ENCODE data around the gene AFF3. TPM values are rescaled to one million over a fixed set of nuclear protein-coding genes. Genes with fewer than 3 reads are reported as not detected.

The AFF3 gene
- total RNA-seq, 2 experiments from 2014 or later: 5.6 TPM

DNA sequence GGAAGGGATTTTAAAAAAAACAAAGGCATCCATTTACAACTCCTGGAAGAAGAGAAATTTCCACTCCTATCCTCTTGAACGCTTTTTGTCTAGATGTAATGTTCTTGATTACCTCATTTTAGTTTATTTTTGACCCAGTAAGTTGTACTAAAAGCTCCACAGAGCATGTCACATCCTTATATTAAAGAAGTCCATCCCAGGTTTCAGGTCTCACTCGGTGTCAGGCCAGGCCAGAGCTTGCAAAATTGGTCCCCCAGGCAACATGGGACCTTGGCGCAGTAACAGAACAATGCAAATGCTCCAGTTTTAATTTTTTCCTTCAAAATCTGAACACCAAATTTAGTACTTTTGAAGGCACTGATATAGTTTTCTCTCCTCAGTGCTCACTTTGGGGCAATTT is 434.2 kb downstream of the AFF3 start:
- Mint-ChIP-seq H3K9me3 (ENCODE audit: low read depth) (no peaks in the 10 kb centered on the region), H3K27me3 (no peaks in the 10 kb centered on the region), H3K4me1 (no peaks in the 10 kb centered on the region), H3K36me3 (ENCODE audit: low read depth) (no peaks in the 10 kb centered on the region), H3K27ac (no peak overlapping the region), H3K4me3 (no peak overlapping the region)
- intact Hi-C loops (cut with DNase I, micrococcal nuclease): no loop called here
- CTCF ChIA-PET: no interaction called here
- ATAC-seq: no peak
- no peak for DNase-seq
- POLR2A ChIA-PET: no interaction called here

DNA sequence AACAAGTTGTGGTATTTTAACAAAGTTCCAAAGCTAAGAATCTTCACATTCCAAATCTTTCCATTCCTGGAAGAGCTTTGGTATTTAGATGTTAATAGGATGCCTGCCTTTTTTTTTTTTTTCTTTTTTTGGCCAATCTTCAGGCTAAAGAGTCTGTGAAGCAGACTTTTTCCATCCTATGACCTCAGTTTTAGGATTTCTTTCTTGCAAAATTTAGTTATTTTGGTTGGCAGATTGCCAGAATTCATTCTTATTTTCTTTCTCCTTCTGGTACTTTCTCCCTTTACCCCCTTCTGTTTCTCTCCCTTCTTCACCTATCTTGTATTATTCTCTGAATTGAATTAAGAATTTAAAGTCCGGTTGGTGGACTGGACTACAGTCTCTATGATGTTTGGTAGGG is 434.8 kb downstream of the AFF3 start:
- H3K4me1 Mint-ChIP-seq: no peaks in the 10 kb centered on the region
- CTCF ChIA-PET: interaction anchor here (0.6 kb wide), 1 partner anchor 1071 kb away, joined by 3 read pairs; no protein-coding TSS in a partner anchor
- no peaks in the 10 kb centered on the region for H3K36me3 Mint-ChIP-seq (ENCODE audit: low read depth)
- no peaks in the 10 kb centered on the region for H3K27me3 Mint-ChIP-seq
- no peak for ATAC-seq
- intact Hi-C loops (cut with DNase I, micrococcal nuclease): no loop called here
- H3K4me3 Mint-ChIP-seq: no peak overlapping the region
- H3K9me3 Mint-ChIP-seq (ENCODE audit: low read depth): no peaks in the 10 kb centered on the region
- DNase-seq: no peak
- POLR2A ChIA-PET: no interaction called here
- H3K27ac Mint-ChIP-seq: no peak overlapping the region

GRCh38 chr2:99706735-99707134 is 435.7 kb downstream of the AFF3 start:
- Mint-ChIP-seq H3K36me3 (ENCODE audit: low read depth) (no peaks in the 10 kb centered on the region), H3K27me3 (no peaks in the 10 kb centered on the region), H3K4me1 (no peaks in the 10 kb centered on the region), H3K4me3 (no peak overlapping the region), H3K9me3 (ENCODE audit: low read depth) (no peaks in the 10 kb centered on the region), H3K27ac (no peak overlapping the region)
- ChIA-PET CTCF (interaction anchor here (0.6 kb wide), 1 partner anchor 1072 kb away, joined by 3 read pairs; no protein-coding TSS in a partner anchor), POLR2A (no interaction called here)
- DNase-seq: no peak
- ATAC-seq: no peak
- intact Hi-C loops (cut with DNase I, micrococcal nuclease): no loop called here

DNA sequence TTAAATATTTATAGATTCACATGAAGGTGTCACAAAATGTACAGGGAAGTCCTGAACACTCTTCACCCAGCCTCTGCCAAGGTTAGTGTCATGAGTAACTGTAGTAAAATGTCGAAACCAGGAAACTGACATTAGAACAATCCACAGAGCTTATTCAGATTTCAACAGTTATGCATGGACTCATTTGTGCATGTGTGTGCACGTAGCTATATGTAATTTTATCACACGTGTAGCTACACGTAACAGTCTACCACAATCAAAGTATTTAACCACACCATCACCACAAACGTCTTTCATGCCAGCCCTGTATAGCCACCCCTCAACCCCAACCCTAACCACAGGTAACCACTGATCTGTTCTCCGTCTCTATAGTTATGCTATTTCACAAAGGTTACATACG is 440.9 kb downstream of the AFF3 start:
- no peak for ATAC-seq
- Mint-ChIP-seq H3K4me3 (no peak overlapping the region), H3K9me3 (ENCODE audit: low read depth) (no peaks in the 10 kb centered on the region), H3K4me1 (no peaks in the 10 kb centered on the region), H3K36me3 (ENCODE audit: low read depth) (no peaks in the 10 kb centered on the region), H3K27ac (no peak overlapping the region), H3K27me3 (no peaks in the 10 kb centered on the region)
- ChIA-PET POLR2A (no interaction called here), CTCF (interaction anchor here (0.5 to 0.7 kb wide), 2 partner anchors 354 to 1263 kb away, joined by 3 to 4 read pairs; no protein-coding TSS in a partner anchor)
- DNase-seq: no peak
- intact Hi-C loops (cut with DNase I, micrococcal nuclease): no loop called here

DNA sequence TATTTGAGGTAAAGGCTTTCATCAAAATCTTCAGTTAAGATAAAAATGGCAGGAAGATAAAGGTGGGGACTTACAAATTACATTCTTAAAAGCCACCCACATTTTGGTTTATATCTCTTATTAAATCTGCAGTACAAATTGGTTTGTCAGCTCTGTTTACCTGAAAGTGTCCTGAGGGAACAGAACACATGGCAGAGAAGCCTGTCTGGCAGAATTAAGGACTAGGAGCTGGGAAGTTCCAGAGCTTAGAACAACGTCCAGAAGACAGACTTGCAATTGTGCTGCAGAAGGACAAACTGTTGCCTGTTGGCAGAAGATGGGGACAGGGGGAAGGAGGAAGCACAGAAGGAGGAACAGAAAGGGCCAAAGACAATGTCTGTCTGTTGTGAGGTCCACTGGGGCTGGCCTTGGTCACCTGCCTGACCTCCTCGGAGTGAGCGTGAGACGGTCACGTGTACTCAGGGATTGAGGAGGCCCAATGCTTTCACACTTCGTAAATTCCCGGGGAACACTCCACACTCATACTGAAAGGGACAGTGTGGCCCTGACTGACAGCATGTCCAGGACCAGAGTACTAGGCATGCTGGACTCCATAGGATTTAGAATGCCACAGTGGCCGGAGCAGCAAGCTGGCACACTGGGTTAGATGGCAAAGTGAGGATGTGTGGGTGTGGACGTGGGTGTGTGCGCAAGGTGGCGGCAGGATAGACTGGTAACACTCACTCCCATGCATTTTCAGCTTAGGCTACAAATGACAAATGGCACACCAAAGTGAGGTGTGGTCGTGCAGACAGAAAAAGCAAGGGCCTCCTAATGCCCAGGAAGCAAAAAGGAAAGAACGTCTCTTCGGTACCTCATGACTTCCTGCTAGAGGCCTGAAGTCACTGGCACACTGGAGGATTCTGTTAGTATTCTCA is 441.6 kb downstream of the AFF3 start:
- H3K4me1 Mint-ChIP-seq: no peaks in the 10 kb centered on the region
- POLR2A ChIA-PET: no interaction called here
- intact Hi-C loops (cut with DNase I, micrococcal nuclease): no loop called here
- no peaks in the 10 kb centered on the region for H3K36me3 Mint-ChIP-seq (ENCODE audit: low read depth)
- DNase-seq: no peak
- H3K27ac Mint-ChIP-seq: no peak overlapping the region
- no peaks in the 10 kb centered on the region for H3K27me3 Mint-ChIP-seq
- CTCF ChIA-PET: no interaction called here
- H3K9me3 Mint-ChIP-seq (ENCODE audit: low read depth): no peaks in the 10 kb centered on the region
- no peak for ATAC-seq
- H3K4me3 Mint-ChIP-seq: no peak overlapping the region

GRCh38 chr2:99698896-99699295 is 443.5 kb downstream of the AFF3 start:
- ChIA-PET POLR2A (no interaction called here), CTCF (interaction anchor here (0.7 kb wide), 1 partner anchor 641 kb away, joined by 3 read pairs; no protein-coding TSS in a partner anchor)
- no peak for DNase-seq
- intact Hi-C loops (cut with DNase I, micrococcal nuclease): no loop called here
- Mint-ChIP-seq H3K9me3 (ENCODE audit: low read depth) (no peaks in the 10 kb centered on the region), H3K36me3 (ENCODE audit: low read depth) (no peaks in the 10 kb centered on the region), H3K4me1 (no peaks in the 10 kb centered on the region), H3K27ac (no peak overlapping the region), H3K27me3 (no peaks in the 10 kb centered on the region), H3K4me3 (no peak overlapping the region)
- no peak for ATAC-seq

GRCh38 chr2:99697811-99698568 is 444.4 kb downstream of the AFF3 start:
- ChIA-PET CTCF (no interaction called here), POLR2A (interaction anchor here (0.6 kb wide), 1 partner anchor 306 kb away, joined by 3 read pairs; no protein-coding TSS in a partner anchor)
- Mint-ChIP-seq H3K27me3 (no peaks in the 10 kb centered on the region), H3K4me1 (no peaks in the 10 kb centered on the region), H3K9me3 (ENCODE audit: low read depth) (no peaks in the 10 kb centered on the region), H3K36me3 (ENCODE audit: low read depth) (no peaks in the 10 kb centered on the region), H3K4me3 (no peak overlapping the region), H3K27ac (no peak overlapping the region)
- ATAC-seq: no peak
- intact Hi-C loops (cut with DNase I, micrococcal nuclease): no loop called here
- DNase-seq: no peak

GRCh38 chr2:99695944-99696253 is 446.5 kb downstream of the AFF3 start:
- POLR2A ChIA-PET: no interaction called here
- H3K27ac Mint-ChIP-seq: no peak overlapping the region

DNA sequence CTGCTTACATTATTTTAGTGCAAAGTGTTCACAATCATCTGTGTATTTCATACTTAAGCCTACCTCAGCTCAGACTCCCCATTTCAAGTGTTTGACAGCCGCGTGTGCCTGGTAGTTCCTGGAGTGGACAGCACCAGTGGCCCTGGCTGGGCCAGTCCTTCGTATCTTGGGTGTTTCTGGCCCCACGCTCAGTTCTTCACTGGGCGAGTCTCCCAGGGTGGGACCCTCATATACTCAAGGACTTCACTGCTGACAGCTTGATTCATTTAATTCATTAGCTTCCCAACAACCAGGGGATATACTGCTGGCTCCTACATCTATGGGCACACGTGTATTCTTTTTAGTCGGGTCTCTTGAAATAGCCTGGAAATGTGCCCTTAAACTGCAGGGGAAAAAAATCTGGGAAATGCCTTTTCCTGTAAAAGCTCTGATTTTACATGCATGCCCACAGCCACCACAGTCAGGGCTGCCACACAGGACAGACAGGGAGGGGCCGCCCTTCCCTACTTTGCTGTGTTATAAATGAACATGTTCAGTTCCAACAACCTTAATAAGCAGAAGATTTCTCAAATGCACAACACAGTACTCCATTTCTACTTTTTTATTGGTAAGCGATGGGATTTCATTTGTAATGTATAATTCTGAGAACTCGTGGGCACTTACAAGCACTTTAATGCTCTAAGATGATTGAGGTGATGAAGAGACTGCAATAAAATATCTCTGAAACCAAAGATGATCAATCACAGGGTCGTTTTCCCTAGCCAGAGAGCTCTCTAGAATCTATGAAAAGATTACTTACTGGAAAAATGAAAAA is 447.1 kb downstream of the AFF3 start:
- no peaks in the 10 kb centered on the region for H3K27me3 Mint-ChIP-seq
- H3K4me3 Mint-ChIP-seq: no peak overlapping the region
- DNase-seq (no peak), ATAC-seq (no peak)
- no peak overlapping the region for H3K27ac Mint-ChIP-seq
- no peaks in the 10 kb centered on the region for H3K9me3 Mint-ChIP-seq (ENCODE audit: low read depth)
- no peaks in the 10 kb centered on the region for H3K4me1 Mint-ChIP-seq
- ChIA-PET CTCF (no interaction called here), POLR2A (no interaction called here)
- intact Hi-C loops (cut with DNase I, micrococcal nuclease): no loop called here
- H3K36me3 Mint-ChIP-seq (ENCODE audit: low read depth): no peaks in the 10 kb centered on the region

More at GRCh38 chr2:99695944-99696253, 446.5 kb downstream of the AFF3 start:
- Mint-ChIP-seq H3K27me3 (no peaks in the 10 kb centered on the region), H3K9me3 (ENCODE audit: low read depth) (no peaks in the 10 kb centered on the region), H3K4me1 (no peaks in the 10 kb centered on the region), H3K4me3 (no peak overlapping the region), H3K36me3 (ENCODE audit: low read depth) (no peaks in the 10 kb centered on the region)
- ATAC-seq: no peak
- CTCF ChIA-PET: no interaction called here
- no peak for DNase-seq
- intact Hi-C loops (cut with DNase I, micrococcal nuclease): no loop called here

- POLR2A ChIA-PET: no interaction called here
- CTCF ChIA-PET: no interaction called here
- no peak for DNase-seq
- Mint-ChIP-seq H3K27ac (no peak overlapping the region), H3K4me3 (no peak overlapping the region), H3K36me3 (ENCODE audit: low read depth) (no peaks in the 10 kb centered on the region), H3K9me3 (ENCODE audit: low read depth) (no peaks in the 10 kb centered on the region), H3K27me3 (no peaks in the 10 kb centered on the region), H3K4me1 (no peaks in the 10 kb centered on the region)
- ATAC-seq: no peak
- intact Hi-C loops (cut with DNase I, micrococcal nuclease): no loop called here
Observed at GRCh38 chr2:99694331-99694730, 448.1 kb downstream of the AFF3 start.

- CTCF ChIA-PET: interaction anchor here (0.6 kb wide), 1 partner anchor 22 kb away, joined by 3 read pairs; no protein-coding TSS in a partner anchor
- DNase-seq (no peak), ATAC-seq (no peak)
- Mint-ChIP-seq H3K9me3 (ENCODE audit: low read depth) (no peaks in the 10 kb centered on the region), H3K36me3 (ENCODE audit: low read depth) (no peaks in the 10 kb centered on the region), H3K27ac (no peak overlapping the region), H3K4me1 (no peaks in the 10 kb centered on the region), H3K27me3 (no peaks in the 10 kb centered on the region), H3K4me3 (no peak overlapping the region)
- POLR2A ChIA-PET: no interaction called here
- intact Hi-C loops (cut with DNase I, micrococcal nuclease): no loop called here
Observed at GRCh38 chr2:99692785-99693184, 449.6 kb downstream of the AFF3 start.

Data from activated CD4-positive, alpha-beta T cell treated with anti-CD3 and anti-CD28 coated beads for 36 hours (primary cell).